Upper lobe of right lung (tissue), 1 donor: ENCODE results near the gene RUNX2. TPM values are rescaled to one million over a fixed set of nuclear protein-coding genes. Genes with fewer than 3 reads are reported as not detected.

ENCODE experiments used
- ATAC-seq: fragments of 200-7000 bp; cut with Tn5 transposase; one replicate; pipeline ENCODE4 v1.9.1; 2020; ENCODE audit warnings: mild to moderate bottlenecking, moderate library complexity
- DNase-seq: peaks from one replicate; pipeline ENCODE4 v3.0.0-alpha.2; 2020
- H3K27ac ChIP-seq: fragments of 200-600 bp; one replicate; pipeline ENCODE4 v1.8.0; 2022
- H3K27me3 ChIP-seq: fragments of 200-600 bp; one replicate; pipeline ENCODE4 v1.8.0; 2022; ENCODE audit warnings: mild to moderate bottlenecking
- H3K36me3 ChIP-seq: fragments of 200-600 bp; one replicate; pipeline ENCODE4 v1.8.0; 2022
- H3K4me1 ChIP-seq: fragments of 200-600 bp; one replicate; pipeline ENCODE4 v1.8.0; 2022
- H3K4me3 ChIP-seq: fragments of 200-600 bp; one replicate; pipeline ENCODE4 v1.8.0; 2022; ENCODE audit warnings: mild to moderate bottlenecking
- H3K9me3 ChIP-seq: fragments of 200-600 bp; one replicate; pipeline ENCODE4 v1.8.0; 2022
- intact Hi-C: fragments of 100-400 bp; cut with DNase I; formaldehyde crosslinking; loops from one replicate; pipeline ENCODE4 v1.11.0; 2022
- total RNA-seq: library from RNA; stranded (reverse); fragmentation: NEBNext Ultra II Directional; extraction: Animal tissue kit (Norgen Biotek cat#: 25700); gene quantifications from one replicate; pipeline ENCODE4 v1.2.1, GENCODE V29; 2021
- TF ChIP-seq, protein P1 (sequence below): fragments of 200-600 bp; IDR thresholded peaks from one replicate; pipeline ENCODE4 v1.8.0; 2022; ENCODE audit warnings: antibody characterized with exemption
- donor health status: DM: no; HTN: yes; CAD: no; lungs with severe emphysema.

RUNX2 gene
- total RNA-seq, 1 donor from 2014 or later, result 4.6 TPM

DNA sequence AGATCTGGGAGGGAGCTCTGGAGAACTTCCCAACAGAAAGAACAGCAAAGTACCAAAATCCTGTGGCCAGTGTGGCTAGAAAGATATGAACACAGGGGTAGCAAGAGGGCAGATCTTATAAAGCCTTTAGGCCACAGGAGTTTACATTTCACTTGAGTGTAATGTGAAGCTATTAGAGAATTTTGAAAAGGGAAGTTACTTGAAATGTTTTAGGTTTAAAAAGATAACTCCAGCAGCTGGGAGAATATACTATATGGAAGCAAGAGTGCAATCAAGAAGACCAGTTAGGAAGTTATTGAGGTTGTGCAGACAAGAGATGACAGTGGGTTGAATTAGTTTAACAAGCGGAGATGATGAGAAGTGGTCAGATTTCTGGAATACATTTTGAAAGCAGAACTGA lies 41.7 kb downstream of the RUNX2 start:
- Histone ChIP-seq H3K27me3 (no peaks in the 10 kb centered on the region), H3K27ac (no peak overlapping the region), H3K9me3 (no peaks in the 10 kb centered on the region), H3K4me1 (no peaks in the 10 kb centered on the region), H3K36me3 (no peaks in the 10 kb centered on the region), H3K4me3 (no peak overlapping the region)
- ATAC-seq (no peak), DNase-seq (no peak)
- TF ChIP-seq, protein P1, sequence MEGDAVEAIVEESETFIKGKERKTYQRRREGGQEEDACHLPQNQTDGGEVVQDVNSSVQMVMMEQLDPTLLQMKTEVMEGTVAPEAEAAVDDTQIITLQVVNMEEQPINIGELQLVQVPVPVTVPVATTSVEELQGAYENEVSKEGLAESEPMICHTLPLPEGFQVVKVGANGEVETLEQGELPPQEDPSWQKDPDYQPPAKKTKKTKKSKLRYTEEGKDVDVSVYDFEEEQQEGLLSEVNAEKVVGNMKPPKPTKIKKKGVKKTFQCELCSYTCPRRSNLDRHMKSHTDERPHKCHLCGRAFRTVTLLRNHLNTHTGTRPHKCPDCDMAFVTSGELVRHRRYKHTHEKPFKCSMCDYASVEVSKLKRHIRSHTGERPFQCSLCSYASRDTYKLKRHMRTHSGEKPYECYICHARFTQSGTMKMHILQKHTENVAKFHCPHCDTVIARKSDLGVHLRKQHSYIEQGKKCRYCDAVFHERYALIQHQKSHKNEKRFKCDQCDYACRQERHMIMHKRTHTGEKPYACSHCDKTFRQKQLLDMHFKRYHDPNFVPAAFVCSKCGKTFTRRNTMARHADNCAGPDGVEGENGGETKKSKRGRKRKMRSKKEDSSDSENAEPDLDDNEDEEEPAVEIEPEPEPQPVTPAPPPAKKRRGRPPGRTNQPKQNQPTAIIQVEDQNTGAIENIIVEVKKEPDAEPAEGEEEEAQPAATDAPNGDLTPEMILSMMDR, result no peak
- intact Hi-C loops, result no loop called here

DNA sequence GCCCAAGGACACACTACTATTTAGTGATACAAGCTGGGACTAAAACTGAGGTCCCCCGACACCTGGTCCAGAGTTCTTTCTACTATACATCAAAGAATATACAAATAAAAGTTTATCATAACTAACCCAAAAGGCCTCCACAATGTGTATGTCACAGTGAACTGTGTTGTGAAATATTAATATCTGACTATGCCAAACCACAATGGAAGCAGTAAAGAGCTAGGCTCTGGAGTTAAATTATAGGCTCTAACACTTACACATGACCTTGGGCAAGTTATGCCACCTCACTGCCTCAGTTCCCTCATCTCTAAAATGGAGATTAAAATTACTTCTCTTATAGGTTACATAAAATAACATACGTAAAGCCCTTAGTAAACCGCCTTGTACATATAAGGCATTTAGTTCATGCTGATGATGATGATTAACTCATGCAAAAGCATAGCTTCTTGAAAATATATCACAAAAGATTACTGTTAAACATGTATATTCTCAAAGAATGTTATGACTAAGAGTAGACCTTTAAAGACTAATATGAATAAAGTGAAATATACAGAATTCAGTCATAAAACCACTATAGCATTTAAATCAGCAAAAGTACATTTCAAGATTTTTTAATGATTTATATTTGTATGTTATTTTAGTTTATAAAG lies 43.9 kb downstream of the RUNX2 start:
- DNase-seq, result no peak
- TF ChIP-seq, protein P1, result no peak
- intact Hi-C loops, result no loop called here
- H3K27ac ChIP-seq, result no peak overlapping the region
- peaks cover 9% of the 10 kb centered on the region for H3K4me1 ChIP-seq
- H3K4me3 ChIP-seq, result no peak overlapping the region
- no peaks in the 10 kb centered on the region for H3K9me3 ChIP-seq
- H3K36me3 ChIP-seq, result no peaks in the 10 kb centered on the region
- H3K27me3 ChIP-seq, result no peaks in the 10 kb centered on the region
- ATAC-seq, result no peak

DNA sequence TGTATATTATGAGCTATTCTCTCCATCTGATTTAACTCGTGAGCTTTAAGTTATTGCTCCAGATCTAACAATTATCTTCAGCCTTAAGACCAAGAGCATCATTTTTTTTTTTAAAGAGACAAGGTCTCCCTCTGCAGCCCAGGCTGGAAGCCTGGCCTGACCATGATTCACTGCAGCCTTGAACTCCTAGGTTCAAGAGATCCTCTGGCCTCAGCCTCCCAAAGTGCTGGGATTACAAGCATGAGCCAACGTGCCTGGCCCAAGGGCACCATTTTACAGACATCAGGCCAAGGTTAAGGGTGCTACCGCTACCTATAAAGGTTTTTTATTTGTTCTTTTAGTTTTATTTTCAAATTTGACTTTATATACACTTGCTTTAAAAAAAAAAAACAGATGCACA lies 47.3 kb downstream of the RUNX2 start:
- no peaks in the 10 kb centered on the region for H3K36me3 ChIP-seq
- H3K4me1 ChIP-seq, result peaks cover 15% of the 10 kb centered on the region
- H3K9me3 ChIP-seq, result no peaks in the 10 kb centered on the region
- intact Hi-C loops, result no loop called here
- TF ChIP-seq, protein P1, result no peak
- no peak overlapping the region for H3K4me3 ChIP-seq
- H3K27me3 ChIP-seq, result no peaks in the 10 kb centered on the region
- no peak overlapping the region for H3K27ac ChIP-seq
- ATAC-seq, result no peak
- DNase-seq, result no peak

DNA sequence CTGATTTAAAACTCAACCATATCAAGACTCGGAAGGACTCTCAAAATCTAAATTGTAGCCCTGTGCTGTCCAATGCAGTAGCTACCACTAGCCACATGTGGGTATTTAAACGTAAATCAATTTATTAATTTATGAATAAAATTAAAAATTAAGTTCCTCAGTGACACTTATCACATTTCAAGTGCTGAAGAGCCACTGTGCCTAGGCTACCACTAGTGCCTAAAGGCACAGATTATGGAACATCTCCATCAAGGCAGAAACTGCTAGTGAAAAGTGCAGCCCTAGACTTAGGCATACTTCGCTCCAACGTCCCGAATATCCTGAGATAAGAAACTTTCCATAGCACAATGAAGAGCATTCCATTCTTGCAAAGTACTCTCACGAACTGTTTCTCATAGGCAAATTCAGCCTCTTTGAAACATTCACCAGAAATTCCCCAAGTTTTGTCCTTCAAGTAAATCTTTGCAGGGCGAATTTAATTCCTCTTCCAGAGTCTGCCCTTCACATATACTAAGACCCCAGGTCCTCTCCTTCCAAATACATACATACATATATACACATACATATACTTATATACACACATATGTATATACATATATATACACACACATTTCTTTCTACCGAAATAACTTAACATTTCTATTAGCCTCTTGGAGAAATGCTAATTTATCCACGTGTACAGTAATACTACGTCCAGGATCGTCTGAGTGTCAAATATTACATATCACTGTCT lies 48.3 kb downstream of the RUNX2 start:
- Histone ChIP-seq H3K36me3 (no peaks in the 10 kb centered on the region), H3K27me3 (no peaks in the 10 kb centered on the region), H3K4me3 (peak overlapping the region; percentile 82), H3K4me1 (peaks cover 15% of the 10 kb centered on the region), H3K9me3 (no peaks in the 10 kb centered on the region), H3K27ac (peak overlapping the region; percentile 96)
- no peak for DNase-seq
- intact Hi-C loops, result no loop called here
- TF ChIP-seq, protein P1, result no peak
- ATAC-seq, result no peak

DNA sequence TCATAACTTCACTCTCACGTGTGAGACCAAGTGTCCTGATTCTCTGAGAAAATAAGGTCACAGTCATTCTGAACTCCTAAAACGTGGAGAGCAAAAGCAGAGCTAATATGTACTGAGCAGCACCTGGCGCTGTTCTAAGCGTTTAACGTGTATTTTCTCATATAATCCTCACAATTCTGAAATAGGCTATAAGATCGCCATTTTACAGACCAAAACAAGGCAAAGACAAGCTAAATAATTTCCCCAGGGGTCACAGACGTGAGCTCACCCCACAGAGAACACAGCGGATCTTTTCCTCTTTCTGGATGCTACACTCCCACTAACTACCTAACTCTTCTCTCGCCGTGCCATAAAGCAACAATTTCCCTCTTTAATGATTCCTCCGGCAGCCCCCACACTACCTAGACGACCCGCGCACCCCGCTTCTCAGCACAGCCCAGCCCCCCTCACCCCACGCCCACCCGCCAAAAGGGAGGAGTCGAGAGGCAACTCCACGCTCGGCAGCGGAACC lies 49.0 kb downstream of the RUNX2 start:
- TF ChIP-seq, protein P1, result no peak
- DNase-seq (no peak), ATAC-seq (no peak)
- Histone ChIP-seq H3K27me3 (no peaks in the 10 kb centered on the region), H3K9me3 (no peaks in the 10 kb centered on the region), H3K4me1 (peaks cover 15% of the 10 kb centered on the region), H3K27ac (peak overlapping the region; percentile 96), H3K4me3 (peak overlapping the region; percentile 82), H3K36me3 (no peaks in the 10 kb centered on the region)
- intact Hi-C loops, result no loop called here
